Measurements from ENCODE around the gene LARP1.

GRCh38 chr5:154865466-154866184, 110.4 kb downstream of the LARP1 start:
- no peak for TF ChIP-seq EP300 (IDR thresholded peaks at IDR 0.05)
- no peak for TF ChIP-seq CTCF (IDR thresholded peaks at IDR 0.05)
- TF ChIP-seq POLR2A (IDR thresholded peaks at IDR 0.05; ENCODE audit: low read depth): no peak

Measured in esophagus muscularis mucosa (tissue), 4 donors.